D721Med (cell line): Measurements from ENCODE around the gene TEDC2.

Source experiments
- DNase-seq: peaks from one replicate; pipeline ENCODE4 v3.0.0; 2011; ENCODE audit warnings: low spot score; ENCODE audit not compliant: insufficient read length
- FAIRE-seq: peaks from 2 replicates; lab custom pipeline; 2011; peaks lifted over from hg19 to GRCh38; lab: Jason Lieb, UNC
- TF ChIP-seq, protein P1 (sequence below): IDR thresholded peaks from 2 replicates; pipeline ENCODE4 v1.5.1; 2012; ENCODE audit warnings: mild to moderate bottlenecking, control low read depth; ENCODE audit not compliant: insufficient read depth; ENCODE audit errors: missing control alignments

The TEDC2 gene

GRCh38 chr16:2484898-2485508 is 25.1 kb downstream of the TEDC2 start:
- FAIRE-seq, result no peak

GRCh38 chr16:2485811-2486507 is 26.1 kb downstream of the TEDC2 start:
- DNase-seq, result no peak
- TF ChIP-seq, protein P1, sequence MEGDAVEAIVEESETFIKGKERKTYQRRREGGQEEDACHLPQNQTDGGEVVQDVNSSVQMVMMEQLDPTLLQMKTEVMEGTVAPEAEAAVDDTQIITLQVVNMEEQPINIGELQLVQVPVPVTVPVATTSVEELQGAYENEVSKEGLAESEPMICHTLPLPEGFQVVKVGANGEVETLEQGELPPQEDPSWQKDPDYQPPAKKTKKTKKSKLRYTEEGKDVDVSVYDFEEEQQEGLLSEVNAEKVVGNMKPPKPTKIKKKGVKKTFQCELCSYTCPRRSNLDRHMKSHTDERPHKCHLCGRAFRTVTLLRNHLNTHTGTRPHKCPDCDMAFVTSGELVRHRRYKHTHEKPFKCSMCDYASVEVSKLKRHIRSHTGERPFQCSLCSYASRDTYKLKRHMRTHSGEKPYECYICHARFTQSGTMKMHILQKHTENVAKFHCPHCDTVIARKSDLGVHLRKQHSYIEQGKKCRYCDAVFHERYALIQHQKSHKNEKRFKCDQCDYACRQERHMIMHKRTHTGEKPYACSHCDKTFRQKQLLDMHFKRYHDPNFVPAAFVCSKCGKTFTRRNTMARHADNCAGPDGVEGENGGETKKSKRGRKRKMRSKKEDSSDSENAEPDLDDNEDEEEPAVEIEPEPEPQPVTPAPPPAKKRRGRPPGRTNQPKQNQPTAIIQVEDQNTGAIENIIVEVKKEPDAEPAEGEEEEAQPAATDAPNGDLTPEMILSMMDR, result no peak
- FAIRE-seq, result no peak

More at GRCh38 chr16:2484898-2485508, 25.1 kb downstream of the TEDC2 start:
- no peak for DNase-seq
- TF ChIP-seq, protein P1, result no peak

DNA sequence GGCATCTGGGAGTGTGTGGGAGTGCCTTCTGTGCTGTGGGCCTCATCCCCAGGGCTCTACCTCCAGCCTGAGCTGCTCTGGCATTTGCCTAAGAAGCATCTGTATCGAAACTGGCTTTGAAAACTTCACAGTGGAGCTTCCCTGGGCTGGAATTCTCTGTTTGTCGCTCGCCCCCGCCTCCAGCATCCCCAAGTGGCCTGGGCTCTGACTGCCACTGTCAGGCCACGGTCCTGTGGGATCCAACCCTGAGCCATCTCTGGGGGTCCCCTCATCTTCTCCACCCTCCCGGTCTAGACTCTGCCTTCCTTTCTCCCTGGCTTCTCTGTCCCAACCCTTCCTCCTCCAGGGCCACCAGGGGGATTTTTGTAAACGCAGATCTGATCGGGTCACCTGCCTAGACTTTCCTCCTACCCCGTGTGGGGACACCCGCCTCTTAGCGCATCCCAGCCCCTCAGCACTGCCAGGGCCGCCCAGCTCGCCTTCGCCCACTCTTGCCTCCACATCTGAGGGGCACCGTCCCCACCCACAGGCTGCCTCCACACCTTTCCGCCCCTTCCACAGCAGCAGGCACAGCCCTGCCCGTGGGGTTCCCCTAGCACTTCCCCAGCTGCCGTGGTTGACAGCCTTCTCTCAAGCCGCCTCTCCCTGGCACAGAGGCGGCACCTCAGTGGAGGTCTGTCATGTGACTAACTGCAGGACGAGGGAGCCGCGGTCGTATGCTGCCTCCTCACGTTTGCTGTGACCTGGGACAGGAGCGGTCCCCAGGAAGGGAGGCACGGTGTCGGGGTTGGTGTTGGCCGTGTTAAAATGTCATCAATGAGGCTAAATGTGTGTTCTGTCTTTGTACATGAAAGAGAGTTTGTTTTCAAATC is 27.0 kb downstream of the TEDC2 start:
- no peak for DNase-seq

GRCh38 chr16:2487517-2487842 is 27.6 kb downstream of the TEDC2 start:
- FAIRE-seq, result no peak
- DNase-seq, result no peak
- TF ChIP-seq, protein P1, result no peak

More for the DNA sequence above, 27.0 kb downstream of the TEDC2 start:
- TF ChIP-seq, protein P1, result no peak
- no peak for FAIRE-seq

DNA sequence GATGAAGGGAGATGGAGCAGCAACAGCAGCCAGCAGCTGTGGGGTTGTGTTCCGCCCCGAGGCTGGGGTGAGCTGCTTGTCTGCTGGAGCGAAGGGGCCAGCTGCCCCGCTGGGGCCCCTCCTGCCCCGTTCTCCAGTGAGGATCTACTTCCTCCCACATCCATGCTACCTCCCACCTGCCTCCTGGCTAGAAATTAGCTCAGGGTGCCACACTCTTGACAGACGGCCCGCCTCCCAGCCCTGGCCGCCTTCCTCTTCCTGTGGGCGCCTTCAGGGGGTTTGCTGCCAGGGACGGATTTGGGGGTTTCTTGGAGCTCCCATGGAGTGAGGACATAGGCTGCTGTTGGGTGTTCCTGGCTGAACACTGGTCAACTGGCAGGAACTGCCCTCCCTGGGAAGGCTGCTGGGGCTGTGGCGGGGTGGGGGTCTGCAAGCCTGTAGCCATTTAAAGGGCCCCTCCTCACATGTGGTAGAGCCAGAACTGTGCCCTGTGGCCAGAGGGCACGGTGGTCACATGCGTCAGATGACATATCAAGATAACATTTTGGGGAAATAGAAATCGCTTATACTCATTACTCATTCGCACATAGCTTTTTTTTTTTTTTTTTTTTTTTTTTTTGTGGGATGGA is 28.1 kb downstream of the TEDC2 start:
- DNase-seq (no peak), FAIRE-seq (no peak)
- TF ChIP-seq, protein P1, result no peak

DNA sequence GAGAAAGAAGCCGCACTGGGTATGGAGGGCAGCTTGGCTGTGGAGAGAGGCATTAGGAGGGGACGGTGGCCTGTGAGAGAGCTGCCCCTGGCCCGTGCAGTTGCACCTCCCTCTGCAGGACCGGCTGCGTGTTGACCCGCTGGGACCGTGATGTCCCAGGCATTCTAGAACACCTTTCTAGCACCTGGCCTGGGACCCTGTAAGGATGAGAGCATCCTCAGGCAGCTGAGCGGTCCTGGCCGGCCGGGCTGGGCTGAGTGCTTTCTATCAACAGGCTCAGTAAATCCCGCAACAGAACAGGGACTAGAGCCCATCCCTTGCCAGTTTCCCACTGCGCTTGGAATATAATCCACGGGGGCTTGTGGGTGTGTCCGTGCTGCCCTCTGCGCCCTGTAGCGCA is 29.7 kb downstream of the TEDC2 start:
- TF ChIP-seq, protein P1, result no peak
- FAIRE-seq, result no peak
- no peak for DNase-seq
